Measurements from ENCODE around the gene PAGR1. TPM values are rescaled to one million over a fixed set of nuclear protein-coding genes. Genes with fewer than 3 reads are reported as not detected.

PAGR1 gene
- total RNA-seq, 4 donors from 2014 or later: 13.5 to 23.6 (median 19.2) TPM

DNA sequence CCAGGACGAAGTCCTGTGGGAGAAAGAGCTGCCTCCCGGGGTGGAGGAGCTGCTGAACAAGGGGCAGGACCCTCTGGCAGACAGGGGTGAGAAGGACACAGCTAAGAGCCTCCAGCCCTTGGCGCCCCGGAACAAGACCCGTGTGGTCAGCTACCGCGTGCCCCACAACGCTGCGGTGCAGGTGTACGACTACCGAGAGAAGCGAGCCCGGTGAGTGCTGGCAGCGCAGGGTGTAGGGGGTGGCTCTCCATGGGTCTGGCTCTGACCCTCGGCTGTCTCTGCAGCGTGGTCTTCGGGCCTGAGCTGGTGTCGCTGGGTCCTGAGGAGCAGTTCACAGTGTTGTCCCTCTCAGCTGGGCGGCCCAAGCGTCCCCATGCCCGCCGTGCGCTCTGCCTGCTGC lies 25.7 kb downstream of the PAGR1 start:
- TF ChIP-seq, protein P1, sequence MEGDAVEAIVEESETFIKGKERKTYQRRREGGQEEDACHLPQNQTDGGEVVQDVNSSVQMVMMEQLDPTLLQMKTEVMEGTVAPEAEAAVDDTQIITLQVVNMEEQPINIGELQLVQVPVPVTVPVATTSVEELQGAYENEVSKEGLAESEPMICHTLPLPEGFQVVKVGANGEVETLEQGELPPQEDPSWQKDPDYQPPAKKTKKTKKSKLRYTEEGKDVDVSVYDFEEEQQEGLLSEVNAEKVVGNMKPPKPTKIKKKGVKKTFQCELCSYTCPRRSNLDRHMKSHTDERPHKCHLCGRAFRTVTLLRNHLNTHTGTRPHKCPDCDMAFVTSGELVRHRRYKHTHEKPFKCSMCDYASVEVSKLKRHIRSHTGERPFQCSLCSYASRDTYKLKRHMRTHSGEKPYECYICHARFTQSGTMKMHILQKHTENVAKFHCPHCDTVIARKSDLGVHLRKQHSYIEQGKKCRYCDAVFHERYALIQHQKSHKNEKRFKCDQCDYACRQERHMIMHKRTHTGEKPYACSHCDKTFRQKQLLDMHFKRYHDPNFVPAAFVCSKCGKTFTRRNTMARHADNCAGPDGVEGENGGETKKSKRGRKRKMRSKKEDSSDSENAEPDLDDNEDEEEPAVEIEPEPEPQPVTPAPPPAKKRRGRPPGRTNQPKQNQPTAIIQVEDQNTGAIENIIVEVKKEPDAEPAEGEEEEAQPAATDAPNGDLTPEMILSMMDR (IDR thresholded peaks at IDR 0.05; ENCODE audit: low read depth): no peak

DNA sequence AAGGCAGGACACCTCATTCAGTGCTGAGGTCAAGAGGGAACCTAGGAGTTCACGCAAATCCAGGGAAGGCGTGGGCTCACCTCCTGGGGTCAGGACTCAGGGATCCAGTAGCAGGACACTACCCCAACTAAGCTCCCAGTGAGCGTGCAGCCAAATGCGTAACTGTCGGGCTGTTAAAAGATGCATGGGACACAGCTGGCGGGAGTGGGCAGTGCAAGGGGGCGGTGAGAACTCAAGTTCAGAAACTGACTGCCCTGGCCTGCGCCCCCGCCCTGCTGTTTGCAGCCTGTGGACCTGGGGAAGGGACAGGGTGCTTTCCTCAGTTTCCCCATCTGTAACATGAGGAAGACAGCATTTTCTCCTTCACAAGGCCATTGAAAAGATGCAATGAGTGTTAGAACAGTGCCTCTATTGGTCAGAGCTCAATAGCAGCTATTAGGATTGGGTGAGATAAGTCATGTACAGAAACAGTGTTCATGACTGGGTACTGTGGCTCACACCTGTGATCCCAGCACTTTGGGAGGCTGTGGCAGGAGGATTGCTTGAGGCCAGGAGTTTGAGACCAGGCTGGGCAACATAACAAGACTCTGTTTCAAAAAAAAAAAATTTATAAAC lies 26.9 kb downstream of the PAGR1 start:
- TF ChIP-seq, protein P1 (IDR thresholded peaks at IDR 0.05; ENCODE audit: low read depth): no peak

DNA sequence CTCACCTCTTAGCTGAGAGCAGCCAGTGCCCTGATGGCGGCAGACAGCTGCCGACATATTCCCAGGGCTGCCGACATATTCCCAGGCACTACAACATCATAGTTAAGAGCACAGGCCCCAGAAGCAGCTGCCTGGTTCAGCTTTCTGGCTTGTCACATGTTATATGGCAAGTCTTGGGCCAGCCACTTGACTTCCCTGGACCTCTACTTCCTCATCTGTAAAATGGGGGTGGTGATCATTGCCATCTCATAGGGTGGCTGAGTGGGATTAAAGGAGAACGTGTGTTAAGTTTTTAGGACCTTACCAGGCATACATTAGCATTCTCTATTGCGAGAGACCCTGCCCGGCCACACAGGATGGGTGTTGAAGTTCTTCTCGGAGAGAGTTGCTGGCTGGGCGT lies 28.0 kb downstream of the PAGR1 start:
- TF ChIP-seq, protein P1 (IDR thresholded peaks at IDR 0.05; ENCODE audit: low read depth): no peak

DNA sequence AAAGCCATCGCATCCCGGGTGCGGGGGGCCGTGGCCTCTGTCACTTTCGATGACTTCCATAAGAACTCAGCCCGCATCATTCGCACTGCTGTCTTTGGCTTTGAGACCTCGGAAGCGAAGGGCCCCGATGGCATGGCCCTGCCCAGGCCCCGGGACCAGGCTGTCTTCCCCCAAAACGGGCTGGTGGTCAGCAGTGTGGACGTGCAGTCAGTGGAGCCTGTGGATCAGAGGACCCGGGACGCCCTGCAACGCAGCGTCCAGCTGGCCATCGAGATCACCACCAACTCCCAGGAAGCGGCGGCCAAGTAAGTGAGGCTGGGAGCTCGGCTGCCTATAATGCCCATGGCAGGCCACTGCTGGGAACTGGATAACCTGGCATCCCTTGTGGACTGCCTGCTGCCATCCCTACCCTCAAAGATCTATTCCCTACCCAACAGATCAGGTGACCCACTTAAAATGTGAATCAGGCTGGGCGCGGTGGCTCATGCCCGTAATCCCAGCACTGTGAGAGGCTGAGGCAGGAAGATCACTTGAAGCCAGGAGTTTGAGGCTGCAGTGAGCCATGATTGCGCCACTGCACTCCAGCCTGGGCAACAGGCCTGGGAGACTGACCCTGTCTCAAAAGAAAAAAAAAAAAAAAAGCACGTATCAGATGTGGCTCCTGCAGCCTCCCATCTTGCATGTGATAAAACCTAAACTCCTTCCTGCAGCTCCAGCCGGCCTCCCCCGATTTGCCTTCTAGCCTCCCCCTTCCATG lies 28.8 kb downstream of the PAGR1 start:
- TF ChIP-seq, protein P1 (IDR thresholded peaks at IDR 0.05; ENCODE audit: low read depth): no peak

DNA sequence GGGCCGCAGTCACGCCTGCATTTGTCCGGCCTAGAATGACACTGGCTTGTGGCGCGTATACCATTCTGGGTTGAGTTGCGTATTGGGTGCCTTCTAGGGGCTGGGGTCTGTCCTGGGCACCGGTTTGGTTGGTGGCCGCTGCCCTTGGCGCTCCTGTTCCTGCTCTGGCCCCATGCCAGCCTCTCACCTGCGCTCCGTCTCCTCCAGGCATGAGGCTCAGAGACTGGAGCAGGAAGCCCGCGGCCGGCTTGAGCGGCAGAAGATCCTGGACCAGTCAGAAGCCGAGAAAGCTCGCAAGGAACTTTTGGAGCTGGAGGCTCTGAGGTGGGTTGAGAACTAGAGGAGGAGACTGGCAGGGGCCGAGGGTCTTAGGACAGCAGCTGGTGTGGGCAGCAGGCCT lies 29.7 kb downstream of the PAGR1 start:
- TF ChIP-seq, protein P1 (IDR thresholded peaks at IDR 0.05; ENCODE audit: low read depth): no peak

DNA sequence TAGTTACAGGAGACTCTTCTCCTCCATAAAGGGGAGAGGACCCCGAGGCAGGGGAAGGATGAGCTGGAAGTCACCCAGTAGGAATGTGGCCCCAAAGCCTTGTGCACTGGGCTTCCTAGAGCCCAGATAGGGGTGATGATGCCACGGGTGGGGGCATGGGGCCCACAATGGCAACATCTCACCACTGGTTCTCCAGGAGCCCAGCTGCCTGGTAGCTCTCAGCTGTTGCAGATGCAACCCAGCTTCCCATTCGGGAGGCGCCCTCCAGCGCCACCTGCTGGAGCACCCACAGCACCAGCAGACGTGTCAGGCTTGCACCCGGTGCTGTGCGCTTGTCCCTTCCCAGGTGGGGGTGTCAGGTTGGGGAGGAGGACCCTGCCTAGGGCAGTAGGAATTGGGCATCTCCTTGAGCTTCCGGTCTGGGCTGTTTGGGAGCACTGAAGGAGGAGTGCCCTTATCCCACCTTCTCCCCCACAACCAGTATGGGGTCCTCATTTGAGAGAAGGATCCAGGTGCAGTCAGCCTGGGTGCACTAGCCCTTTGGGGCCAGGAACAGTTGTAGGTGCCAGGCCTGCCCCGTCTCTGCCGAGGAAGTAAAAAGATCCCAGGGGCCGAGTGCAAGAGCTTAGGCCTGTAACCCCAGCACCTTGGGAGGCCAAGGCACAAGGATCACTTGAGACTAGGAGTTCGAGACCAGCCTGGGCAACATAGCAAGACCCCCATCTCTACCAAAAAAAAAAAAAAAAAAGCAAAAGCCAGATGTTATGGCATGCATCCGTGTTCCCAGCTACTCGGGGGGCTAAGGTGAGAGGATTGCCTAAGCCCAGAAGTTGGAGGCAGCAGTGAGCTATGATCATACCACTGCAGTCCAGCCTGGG lies 32.7 kb downstream of the PAGR1 start:
- TF ChIP-seq, protein P1 (IDR thresholded peaks at IDR 0.05; ENCODE audit: low read depth): no peak

DNA sequence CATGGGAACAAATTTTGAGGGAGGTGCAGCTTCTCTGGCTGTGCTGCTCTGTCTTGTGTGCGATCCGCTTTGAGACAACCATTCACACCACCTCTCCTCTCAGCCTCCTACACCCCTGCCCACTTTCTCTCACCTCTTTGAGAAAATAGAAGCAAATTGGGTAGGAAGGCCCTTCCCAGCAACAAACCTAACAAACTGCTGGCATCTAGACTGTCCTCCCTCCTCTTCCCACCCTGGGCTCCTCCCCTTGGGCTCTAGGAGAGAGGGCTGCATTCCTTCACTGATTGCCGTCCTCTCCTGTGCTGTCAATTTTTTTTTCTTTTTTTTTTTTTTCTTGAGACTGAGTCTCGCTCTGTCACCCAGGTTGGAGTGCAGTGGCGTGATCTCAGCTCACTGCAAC lies 33.6 kb downstream of the PAGR1 start:
- TF ChIP-seq, protein P1 (IDR thresholded peaks at IDR 0.05; ENCODE audit: low read depth): no peak

Measured in subcutaneous adipose tissue (tissue), 4 donors.